Transverse colon (tissue), 3 donors: Measurements from ENCODE around the gene TM4SF5.

Experiments used
- POLR2A ChIP-seq: fragments of 450-650 bp; IDR thresholded peaks from one replicate; pipeline ENCODE4 v1.6.1; 2016; ENCODE audit warnings: antibody characterized with exemption, mild to moderate bottlenecking, moderate library complexity
- TF ChIP-seq, protein P1 (sequence below), 5 experiments: fragments of 200-600 bp in 3 of 5; fragments of 450-650 bp in 2 of 5; sonication (generic) in 3 of 5; IDR thresholded peaks; 1 replicate in 2 of 5; 2 replicates in 3 of 5; pipeline ENCODE4 v1.5.1; 2016 to 2017; ENCODE audit warnings: antibody characterized with exemption in 5 of 5, inconsistent platforms in 3 of 5, mild to moderate bottlenecking in 2 of 5, moderate library complexity in 1 of 5

DNA sequence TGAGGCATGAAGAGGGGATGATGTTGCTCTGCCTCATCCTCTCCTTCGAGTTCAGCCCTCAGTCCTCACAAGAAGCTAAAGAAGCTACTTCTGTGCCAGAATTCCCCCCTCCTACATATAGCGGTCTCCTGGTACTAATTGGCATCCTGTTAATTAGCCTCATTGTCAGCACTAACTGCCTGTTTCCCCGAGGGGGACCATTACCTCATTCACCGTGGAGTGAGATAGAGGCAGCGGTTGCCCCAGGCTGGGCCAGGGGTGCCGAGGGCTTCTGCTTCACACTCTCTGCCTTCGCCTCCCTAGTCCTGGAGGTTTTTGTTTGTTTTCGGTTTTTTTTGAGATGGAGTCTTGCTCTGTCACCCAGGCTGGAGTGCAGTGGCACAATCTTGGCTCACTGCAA lies 55.7 kb downstream of the TM4SF5 start:
- no peak for TF ChIP-seq POLR2A
- TF ChIP-seq, protein P1, sequence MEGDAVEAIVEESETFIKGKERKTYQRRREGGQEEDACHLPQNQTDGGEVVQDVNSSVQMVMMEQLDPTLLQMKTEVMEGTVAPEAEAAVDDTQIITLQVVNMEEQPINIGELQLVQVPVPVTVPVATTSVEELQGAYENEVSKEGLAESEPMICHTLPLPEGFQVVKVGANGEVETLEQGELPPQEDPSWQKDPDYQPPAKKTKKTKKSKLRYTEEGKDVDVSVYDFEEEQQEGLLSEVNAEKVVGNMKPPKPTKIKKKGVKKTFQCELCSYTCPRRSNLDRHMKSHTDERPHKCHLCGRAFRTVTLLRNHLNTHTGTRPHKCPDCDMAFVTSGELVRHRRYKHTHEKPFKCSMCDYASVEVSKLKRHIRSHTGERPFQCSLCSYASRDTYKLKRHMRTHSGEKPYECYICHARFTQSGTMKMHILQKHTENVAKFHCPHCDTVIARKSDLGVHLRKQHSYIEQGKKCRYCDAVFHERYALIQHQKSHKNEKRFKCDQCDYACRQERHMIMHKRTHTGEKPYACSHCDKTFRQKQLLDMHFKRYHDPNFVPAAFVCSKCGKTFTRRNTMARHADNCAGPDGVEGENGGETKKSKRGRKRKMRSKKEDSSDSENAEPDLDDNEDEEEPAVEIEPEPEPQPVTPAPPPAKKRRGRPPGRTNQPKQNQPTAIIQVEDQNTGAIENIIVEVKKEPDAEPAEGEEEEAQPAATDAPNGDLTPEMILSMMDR (IDR thresholded peaks at IDR 0.05), result no peak
